Activated naive CD8-positive, alpha-beta T cell treated with anti-CD3 and anti-CD28 coated beads, Interleukin-2, amount 10 ng/mL, durations not matched to agents 7 days and 5 days (primary cell): ENCODE data around the gene HACD1. TPM values are rescaled to one million over a fixed set of nuclear protein-coding genes. Genes with fewer than 3 reads are reported as not detected.

Experiments
- ATAC-seq: fragments of 150-1000 bp; cut with Tn5 transposase; one replicate; pipeline ENCODE4 v1.10.0; 2021; ENCODE audit warnings: low read depth, moderate library complexity
- POLR2A ChIA-PET: fragments of 350-600 bp; sonication (Branson Sonifier 250); formaldehyde crosslinking; loops from one replicate; lab custom pipeline; 2021; ENCODE audit warnings: antibody characterized with exemption; lab: Charles Lee
- DNase-seq: peaks from one replicate; pipeline ENCODE4 v3.0.0; 2021
- H3K27ac Mint-ChIP-seq: one replicate; pipeline ENCODE4 v1.8.0; 2022; ENCODE audit warnings: mild to moderate bottlenecking, mixed read lengths
- H3K27me3 Mint-ChIP-seq: one replicate; pipeline ENCODE4 v1.8.0; 2022; ENCODE audit warnings: mild to moderate bottlenecking, moderate library complexity, mixed read lengths
- H3K36me3 Mint-ChIP-seq: one replicate; pipeline ENCODE4 v1.8.0; 2021; ENCODE audit warnings: mild to moderate bottlenecking, mixed read lengths
- H3K4me1 Mint-ChIP-seq: one replicate; pipeline ENCODE4 v1.8.0; 2021; ENCODE audit warnings: mixed read lengths
- H3K4me3 Mint-ChIP-seq: one replicate; pipeline ENCODE4 v1.8.0; 2022; ENCODE audit warnings: mild to moderate bottlenecking, moderate library complexity, mixed read lengths
- H3K9me3 Mint-ChIP-seq: one replicate; pipeline ENCODE4 v1.8.0; 2021; ENCODE audit warnings: mixed read lengths
- total RNA-seq, 2 experiments: library from RNA; stranded (reverse); gene quantifications; one replicate each; pipeline ENCODE4 v1.2.3, GENCODE V29; 2021

Gene HACD1
- total RNA-seq, 2 experiments from 2014 or later = 0.61 to 0.88 TPM

GRCh38 chr10:17547060-17547459, 70.1 kb downstream of the HACD1 start:
- H3K4me3 Mint-ChIP-seq = no peak overlapping the region
- no peaks in the 10 kb centered on the region for H3K36me3 Mint-ChIP-seq
- H3K4me1 Mint-ChIP-seq = no peaks in the 10 kb centered on the region
- ATAC-seq (no peak), DNase-seq (no peak)
- H3K27me3 Mint-ChIP-seq = no peaks in the 10 kb centered on the region
- no peak overlapping the region for H3K27ac Mint-ChIP-seq
- H3K9me3 Mint-ChIP-seq = no peaks in the 10 kb centered on the region
- POLR2A ChIA-PET = no interaction called here

GRCh38 chr10:17544465-17544864, 72.7 kb downstream of the HACD1 start:
- no peak overlapping the region for H3K27ac Mint-ChIP-seq
- no peak for ATAC-seq
- H3K27me3 Mint-ChIP-seq = no peaks in the 10 kb centered on the region
- H3K4me3 Mint-ChIP-seq = no peak overlapping the region
- no peaks in the 10 kb centered on the region for H3K36me3 Mint-ChIP-seq
- POLR2A ChIA-PET = no interaction called here
- H3K4me1 Mint-ChIP-seq = no peaks in the 10 kb centered on the region
- no peak for DNase-seq
- H3K9me3 Mint-ChIP-seq = peaks cover 1% of the 10 kb centered on the region

Other genes starting within 250 kb of the HACD1 start
- under 1 TPM; 0.34 to 0.61 TPM for gene ST8SIA6, start 162.8 kb downstream of the HACD1 start, total RNA-seq
- 10 to 100 TPM; 20.0 to 23.1 TPM for gene STAM, start 26.8 kb upstream of the HACD1 start, total RNA-seq
- gene TMEM236, start 134.8 kb upstream of the HACD1 start, total RNA-seq = under 1 TPM; 0.08 to 0.11 TPM
- 1 to 10 TPM; 1.5 to 1.7 TPM for gene MRC1, start 192.0 kb upstream of the HACD1 start, total RNA-seq